ENCODE data around the gene PHF11.

PHF11 gene

DNA sequence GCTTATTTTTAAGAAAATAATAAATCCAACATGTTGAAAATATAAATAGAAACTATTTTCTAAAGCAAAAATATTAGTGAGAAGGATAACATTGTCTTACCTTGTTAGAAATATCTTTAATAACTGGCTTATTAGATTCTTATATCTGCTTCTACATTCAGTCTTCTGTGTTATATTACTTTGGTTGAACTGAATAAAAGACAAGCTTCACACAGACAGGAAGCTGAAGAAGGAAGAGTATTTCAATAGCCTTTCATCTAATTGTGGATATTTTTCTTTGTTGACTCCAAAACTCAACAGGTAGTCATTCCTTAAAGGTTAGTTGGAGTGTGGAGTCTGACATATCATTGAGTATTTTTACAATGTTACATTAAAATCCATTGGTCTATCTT, 40.8 kb upstream of the PHF11 start:
- TF ChIP-seq ZFX (IDR thresholded peaks at IDR 0.05) = no peak
- TF ChIP-seq, protein P1, sequence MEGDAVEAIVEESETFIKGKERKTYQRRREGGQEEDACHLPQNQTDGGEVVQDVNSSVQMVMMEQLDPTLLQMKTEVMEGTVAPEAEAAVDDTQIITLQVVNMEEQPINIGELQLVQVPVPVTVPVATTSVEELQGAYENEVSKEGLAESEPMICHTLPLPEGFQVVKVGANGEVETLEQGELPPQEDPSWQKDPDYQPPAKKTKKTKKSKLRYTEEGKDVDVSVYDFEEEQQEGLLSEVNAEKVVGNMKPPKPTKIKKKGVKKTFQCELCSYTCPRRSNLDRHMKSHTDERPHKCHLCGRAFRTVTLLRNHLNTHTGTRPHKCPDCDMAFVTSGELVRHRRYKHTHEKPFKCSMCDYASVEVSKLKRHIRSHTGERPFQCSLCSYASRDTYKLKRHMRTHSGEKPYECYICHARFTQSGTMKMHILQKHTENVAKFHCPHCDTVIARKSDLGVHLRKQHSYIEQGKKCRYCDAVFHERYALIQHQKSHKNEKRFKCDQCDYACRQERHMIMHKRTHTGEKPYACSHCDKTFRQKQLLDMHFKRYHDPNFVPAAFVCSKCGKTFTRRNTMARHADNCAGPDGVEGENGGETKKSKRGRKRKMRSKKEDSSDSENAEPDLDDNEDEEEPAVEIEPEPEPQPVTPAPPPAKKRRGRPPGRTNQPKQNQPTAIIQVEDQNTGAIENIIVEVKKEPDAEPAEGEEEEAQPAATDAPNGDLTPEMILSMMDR (conservative IDR thresholded peaks at IDR 0.05) = no peak
- H3K27ac ChIP-seq = no peak overlapping the region

DNA sequence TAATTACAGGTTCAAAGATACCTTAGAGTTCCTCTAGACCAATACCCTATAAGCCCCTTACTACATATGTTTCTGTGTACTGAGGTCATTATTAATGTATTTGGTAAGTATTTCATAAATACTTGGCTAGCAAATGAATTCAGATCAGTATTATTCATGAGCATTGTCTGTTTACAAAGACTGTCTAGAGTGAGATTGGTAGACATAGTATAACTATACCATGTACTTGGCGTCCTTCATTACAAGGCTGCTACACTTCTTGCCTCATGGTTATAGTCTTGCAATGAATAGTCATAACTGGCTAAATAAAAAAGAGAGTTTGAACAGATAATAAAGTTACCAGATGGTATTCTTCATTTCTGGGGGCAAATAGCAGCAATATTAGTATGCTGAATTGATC, 39.6 kb upstream of the PHF11 start:
- TF ChIP-seq ZFX (IDR thresholded peaks at IDR 0.05) = no peak
- TF ChIP-seq, protein P1 (conservative IDR thresholded peaks at IDR 0.05) = no peak
- H3K27ac ChIP-seq = no peak overlapping the region

DNA sequence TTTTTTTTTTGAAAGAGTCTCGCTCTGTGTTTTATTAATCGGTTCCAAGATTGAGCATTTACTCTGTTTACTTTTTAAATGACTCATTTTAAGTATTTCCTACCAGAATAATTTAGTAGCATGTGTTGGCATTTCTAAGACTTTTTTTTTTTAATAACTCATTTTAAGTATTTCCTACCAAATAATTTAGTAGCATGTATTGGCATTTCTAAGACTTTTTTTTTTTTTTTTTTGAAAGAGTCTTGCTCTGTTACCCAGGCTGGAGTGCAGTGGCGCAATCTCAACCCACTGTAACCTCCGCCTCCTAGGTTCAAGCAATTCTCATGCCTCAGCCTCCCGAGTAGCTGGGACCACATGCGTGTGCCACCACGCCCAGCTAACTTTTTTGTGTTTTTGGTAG, 38.5 kb upstream of the PHF11 start:
- TF ChIP-seq, protein P1 (conservative IDR thresholded peaks at IDR 0.05) = no peak
- TF ChIP-seq ZFX (IDR thresholded peaks at IDR 0.05) = no peak
- peak overlapping the region; percentile 41; the same call in 1 of the 2 replicates for H3K27ac ChIP-seq

DNA sequence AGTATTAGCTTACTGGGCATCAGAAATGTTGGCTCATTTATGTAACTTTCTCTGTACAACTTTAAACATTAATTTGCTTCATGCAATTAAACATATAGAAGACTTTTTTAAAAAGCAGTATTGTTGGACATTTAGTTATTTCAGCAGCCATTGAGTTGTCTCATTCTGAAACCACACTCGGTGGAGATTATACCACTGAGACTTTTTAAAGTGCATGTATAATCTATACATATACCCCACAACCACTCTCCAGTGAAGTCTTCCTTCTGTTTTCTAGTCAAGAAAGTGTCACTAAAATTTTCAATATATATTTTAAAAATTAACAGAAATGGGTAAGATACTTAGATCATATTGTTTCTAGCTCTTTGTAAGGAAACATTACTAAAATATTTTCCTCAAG, 36.2 kb upstream of the PHF11 start:
- no peak overlapping the region for H3K27ac ChIP-seq
- TF ChIP-seq, protein P1 (conservative IDR thresholded peaks at IDR 0.05) = no peak
- no peak for TF ChIP-seq ZFX (IDR thresholded peaks at IDR 0.05)

DNA sequence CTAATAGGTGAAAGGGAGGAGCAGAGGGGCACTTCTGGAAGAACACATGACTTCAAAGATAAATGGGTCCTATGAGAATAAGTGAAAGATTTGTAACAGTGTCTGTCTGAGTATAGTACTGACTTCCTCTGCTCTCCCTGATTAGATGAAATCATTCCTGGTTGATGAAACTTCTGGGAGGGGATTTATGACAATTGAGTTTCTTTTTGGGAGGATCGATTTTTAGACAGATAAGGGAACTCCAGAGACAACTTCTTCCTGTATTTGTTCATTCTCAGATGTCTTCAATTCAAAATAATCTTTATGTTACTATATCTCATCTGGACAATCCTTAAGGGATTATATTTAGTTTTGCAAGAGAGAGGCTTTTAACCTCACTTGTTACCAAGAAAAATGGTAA, 31.7 kb upstream of the PHF11 start:
- H3K27ac ChIP-seq = no peak overlapping the region
- TF ChIP-seq ZFX (IDR thresholded peaks at IDR 0.05) = no peak
- TF ChIP-seq, protein P1 (conservative IDR thresholded peaks at IDR 0.05) = no peak

DNA sequence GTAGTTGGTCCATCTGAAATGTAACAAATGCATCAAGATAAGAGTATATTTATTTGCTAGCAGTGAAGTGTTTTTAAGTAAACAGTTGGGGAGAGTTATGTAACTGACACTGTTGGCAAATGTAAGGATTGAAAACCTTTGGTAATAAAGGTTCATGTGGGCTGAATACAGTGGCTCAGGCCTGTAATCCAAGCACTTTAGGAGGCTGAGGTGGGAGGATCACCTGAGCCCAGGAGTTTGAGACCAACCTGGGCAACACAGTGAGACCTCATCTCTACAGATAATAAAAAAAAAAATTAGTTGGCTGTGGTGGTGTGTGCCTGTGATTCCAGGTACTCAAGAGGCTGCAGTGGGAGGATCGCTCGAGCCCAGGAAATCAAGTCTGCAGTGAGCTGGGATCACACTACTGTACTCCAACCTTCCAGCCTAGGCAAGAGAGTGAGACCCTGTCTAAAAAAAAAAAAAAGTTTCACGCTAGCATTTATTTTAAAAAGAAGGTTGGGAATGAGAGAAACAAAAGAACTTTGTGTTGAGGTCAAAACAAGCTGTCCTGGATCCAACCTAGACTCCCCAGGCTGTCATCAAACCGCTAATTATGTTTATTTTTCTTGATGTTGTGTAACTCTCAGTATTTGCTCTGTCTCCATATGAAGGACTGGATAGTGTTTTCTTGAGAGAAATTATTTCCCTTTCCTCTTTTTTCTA, 31.0 kb upstream of the PHF11 start:
- no peak overlapping the region for H3K27ac ChIP-seq
- TF ChIP-seq, protein P1 (conservative IDR thresholded peaks at IDR 0.05) = no peak
- no peak for TF ChIP-seq ZFX (IDR thresholded peaks at IDR 0.05)

DNA sequence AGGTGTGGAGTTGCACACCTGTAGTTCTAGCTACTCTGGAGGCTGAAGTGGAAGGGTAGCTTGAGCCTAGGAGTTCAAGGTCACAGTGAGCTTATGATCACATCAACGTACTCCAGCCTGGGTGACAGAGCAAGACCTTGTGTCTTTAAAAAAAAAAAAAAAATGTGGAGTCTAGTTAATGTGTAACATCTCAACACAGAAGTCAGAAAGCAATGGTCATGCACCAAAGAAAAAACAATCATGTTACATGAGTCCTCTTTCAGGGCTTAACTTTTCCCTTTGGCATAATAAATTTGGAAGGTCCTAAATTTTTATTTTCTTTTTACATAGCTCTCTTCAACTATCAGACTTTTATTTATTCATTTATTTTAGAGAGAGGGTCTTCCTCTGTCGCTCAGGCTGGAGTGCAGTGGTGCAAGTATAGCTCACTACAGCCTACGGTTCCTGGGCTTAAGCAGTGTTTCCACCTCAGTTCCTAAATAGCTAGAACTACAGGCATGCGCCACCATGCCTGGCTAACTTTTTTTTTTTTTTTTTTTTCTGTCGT, 29.4 kb upstream of the PHF11 start:
- TF ChIP-seq ZFX (IDR thresholded peaks at IDR 0.05) = no peak
- TF ChIP-seq, protein P1 (conservative IDR thresholded peaks at IDR 0.05) = no peak
- H3K27ac ChIP-seq = no peak overlapping the region
